B cell (primary cell): ENCODE data around the gene PLA2G5. TPM values are rescaled to one million over a fixed set of nuclear protein-coding genes. Genes with fewer than 3 reads are reported as not detected.

ENCODE experiments used
- ATAC-seq: fragments of 200-7000 bp; cut with Tn5 transposase; one replicate; pipeline ENCODE4 v1.10.0; 2021; ENCODE audit warnings: low read depth, mild to moderate bottlenecking, moderate number of reproducible peaks, moderate library complexity
- CTCF ChIA-PET: fragments of 350-600 bp; sonication (Branson Sonifier 250); formaldehyde crosslinking; loops from one replicate; lab custom pipeline; 2021; ENCODE audit warnings: antibody characterized with exemption, inconsistent platforms; lab: Charles Lee
- POLR2A ChIA-PET: fragments of 350-600 bp; sonication (Branson Sonifier 250); formaldehyde crosslinking; loops from one replicate; lab custom pipeline; 2021; ENCODE audit warnings: antibody characterized with exemption; lab: Charles Lee
- DNase-seq: peaks from one replicate; pipeline ENCODE4 v3.0.0; 2013
- H2AFZ ChIP-seq: 2 replicates; pipeline ENCODE4 v1.6.1; 2012; ENCODE audit warnings: mild to moderate bottlenecking, low read depth, low read length; ENCODE audit not compliant: insufficient read depth, poor library complexity, severe bottlenecking
- H3K27ac ChIP-seq, 2 donors: 1 replicate in 1 of 2; 2 replicates in 1 of 2; pipeline ENCODE4 v1.5.1; 2012 to 2013; ENCODE audit warnings: low read length in 2 of 2, mild to moderate bottlenecking in 2 of 2, moderate library complexity in 1 of 2
- H3K27me3 ChIP-seq, 4 experiments: fragments of 200-600 bp in 1 of 4; sonication (generic) in 1 of 4; replicated peaks in 1 of 4; 1 replicate in 2 of 4; 2 replicates in 2 of 4; pipeline versions ENCODE4 v1.6.1 to v1.7.0; 2013 to 2016; ENCODE audit warnings: low read length in 3 of 4, mild to moderate bottlenecking in 2 of 4, mixed read lengths in 1 of 4, moderate library complexity in 1 of 4; ENCODE audit not compliant: insufficient read depth in 4 of 4, control insufficient read depth in 3 of 4; ENCODE audit errors: control extremely low read depth in 1 of 4
- H3K36me3 ChIP-seq, 2 experiments: replicated peaks in 1 of 2; 1 replicate in 1 of 2; 2 replicates in 1 of 2; pipeline versions ENCODE4 v1.6.1 to v1.7.1; 2013; ENCODE audit warnings: low read length in 1 of 2; ENCODE audit not compliant: insufficient read depth in 2 of 2, control insufficient read depth in 1 of 2; ENCODE audit errors: control extremely low read depth in 1 of 2, extremely low read depth in 1 of 2
- H3K4me1 ChIP-seq, 2 donors: fragments of 200-600 bp in 1 of 2; sonication (generic) in 1 of 2; 1 replicate in 1 of 2; 2 replicates in 1 of 2; pipeline versions ENCODE4 v1.5.1 to v1.6.1; 2013 to 2017; ENCODE audit warnings: low read length in 2 of 2; ENCODE audit not compliant: control insufficient read depth in 2 of 2, insufficient read depth in 2 of 2
- H3K4me2 ChIP-seq: replicated peaks from 2 replicates; pipeline ENCODE3; 2012; ENCODE audit warnings: mild to moderate bottlenecking, low read depth, low read length; ENCODE audit not compliant: poor library complexity, severe bottlenecking
- H3K4me3 ChIP-seq, 5 experiments: fragments of 200-600 bp in 1 of 5; sonication (generic) in 1 of 5; 1 replicate in 3 of 5; 2 replicates in 2 of 5; pipeline versions ENCODE4 v1.5.1 to v1.7.0; 2011 to 2016; ENCODE audit warnings: low read length in 4 of 5, mild to moderate bottlenecking in 4 of 5, low read depth in 2 of 5, control low read depth in 1 of 5, moderate library complexity in 1 of 5; ENCODE audit not compliant: insufficient read depth in 1 of 5; ENCODE audit errors: control extremely low read depth in 1 of 5, extremely low read depth in 1 of 5
- H3K79me2 ChIP-seq: fragments of 200-600 bp; sonication (generic); one replicate; pipeline ENCODE4 v1.6.0; 2016; ENCODE audit warnings: low read length; ENCODE audit not compliant: control insufficient read depth, insufficient read depth
- H3K9ac ChIP-seq: fragments of 200-600 bp; sonication (generic); 2 replicates; pipeline ENCODE4 v1.6.1; 2017; ENCODE audit warnings: mild to moderate bottlenecking, low read length, moderate library complexity
- H3K9me3 ChIP-seq, 3 donors: one replicate each; pipeline versions ENCODE4 v1.6.1 to v1.7.1; 2013; ENCODE audit warnings: low read length in 2 of 3; ENCODE audit not compliant: control insufficient read depth in 2 of 3, insufficient read depth in 1 of 3; ENCODE audit errors: control extremely low read depth in 1 of 3
- H4K20me1 ChIP-seq: 2 replicates; pipeline ENCODE4 v1.6.0; 2012; ENCODE audit warnings: mild to moderate bottlenecking, low read length; ENCODE audit not compliant: insufficient read depth, control insufficient read depth, poor library complexity, severe bottlenecking
- H3K27ac Mint-ChIP-seq: one replicate; pipeline ENCODE4 v1.8.0; 2021; ENCODE audit warnings: mixed read lengths
- H3K27me3 Mint-ChIP-seq: one replicate; pipeline ENCODE4 v1.8.0; 2021; ENCODE audit warnings: mixed read lengths
- H3K4me1 Mint-ChIP-seq: one replicate; pipeline ENCODE4 v1.8.0; 2021; ENCODE audit warnings: mixed read lengths
- H3K4me3 Mint-ChIP-seq: one replicate; pipeline ENCODE4 v1.8.0; 2021; ENCODE audit warnings: mixed read lengths
- H3K9me3 Mint-ChIP-seq: one replicate; pipeline ENCODE4 v1.8.0; 2022; ENCODE audit warnings: mixed read lengths; ENCODE audit not compliant: insufficient read depth
- EZH2 ChIP-seq: IDR thresholded peaks from 2 replicates; pipeline ENCODE4 v1.6.1; 2012; ENCODE audit warnings: borderline replicate concordance, low read depth, mild to moderate bottlenecking, moderate library complexity, low read length; ENCODE audit not compliant: insufficient read depth, poor library complexity, severe bottlenecking
- WGBS: methylation state at CpG from one replicate; pipeline ENCODE4 v1.1.5; 2013; ENCODE audit warnings: missing lambda C conversion rate; ENCODE audit not compliant: insufficient coverage; 5-methylcytosine and 5-hydroxymethylcytosine counted together
- intact Hi-C: fragments of 100-400 bp; cut with micrococcal nuclease; formaldehyde crosslinking; loops from one replicate; pipeline ENCODE4 v1.10.0; 2022
- polyA plus RNA-seq: library from polyadenylated mRNA; depleted of rRNA; stranded (reverse); fragments of >200 nt; gene quantifications from 2 replicates; pipeline ENCODE4 v1.2.3, GENCODE V29; 2012
- total RNA-seq, 2 donors: library from RNA; stranded (reverse); fragments of 120-200 nt in 1 of 2; gene quantifications; 1 replicate in 1 of 2; 2 replicates in 1 of 2; pipeline versions ENCODE4 v1.2.3 to v1.2.4, GENCODE V29; 2013 to 2022
- TF ChIP-seq, protein P1 (sequence below): fragments of 200-600 bp; IDR thresholded peaks from one replicate; pipeline ENCODE4 v1.8.0; 2022; ENCODE audit warnings: antibody characterized with exemption, mild to moderate bottlenecking

The PLA2G5 gene
- total and polyA plus RNA-seq, 2 donors (not counting 1 experiment from before 2014, with no cell fraction given): not detected

DNA sequence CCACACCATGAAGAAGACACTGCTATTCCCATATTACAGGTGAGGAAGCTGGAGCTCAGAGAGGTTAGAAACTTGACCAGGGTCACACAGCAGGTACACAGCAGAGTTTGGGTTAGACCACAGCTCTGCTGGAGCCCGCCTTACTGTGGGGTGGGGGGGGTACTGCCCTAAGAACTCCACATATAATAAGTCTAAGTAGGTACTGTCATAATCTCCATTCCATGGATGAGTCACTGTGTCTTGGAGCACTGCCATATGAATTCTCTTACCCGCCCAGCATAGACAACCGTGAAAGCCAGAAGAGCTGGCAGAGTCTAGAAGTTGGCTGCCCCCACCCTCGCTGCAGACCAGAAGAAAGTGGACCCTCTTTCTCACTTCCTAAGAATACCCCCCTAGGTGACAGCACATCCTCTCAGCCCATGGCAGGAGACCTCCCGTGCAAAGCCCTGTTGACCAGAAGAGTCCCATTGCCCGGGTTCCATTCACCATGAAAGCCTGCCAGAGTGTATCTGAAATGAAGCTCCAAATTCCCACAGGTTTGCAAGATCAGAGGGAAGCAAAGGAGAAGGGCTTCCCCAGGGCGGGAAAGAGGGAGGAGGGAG is 54.6 kb downstream of the PLA2G5 start:
- Mint-ChIP-seq H3K27me3 (no peaks in the 10 kb centered on the region), H3K4me3 (no peak overlapping the region)
- peak overlapping the region; percentile 29 for H3K4me2 ChIP-seq

DNA sequence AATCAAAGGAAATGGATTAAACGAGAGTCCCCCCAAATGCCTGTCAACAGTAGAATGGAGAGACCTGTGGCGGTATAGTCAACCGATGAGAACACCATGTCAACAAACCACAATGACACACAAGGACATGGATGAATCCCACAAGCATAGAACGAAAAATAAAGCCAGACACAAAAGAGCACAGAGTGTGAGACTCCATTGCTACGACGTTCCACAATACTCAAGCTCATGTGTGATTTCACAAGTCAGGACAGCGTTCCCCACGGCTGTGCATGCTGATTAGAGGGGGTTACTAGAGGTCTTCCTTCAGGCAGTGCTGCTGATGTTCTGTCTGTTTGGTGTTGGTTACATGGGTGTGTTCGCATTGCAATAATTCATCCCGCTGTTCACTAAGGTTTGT is 55.1 kb downstream of the PLA2G5 start:
- H3K9me3 ChIP-seq: peaks cover 0 to 15% (median 5%) of the 10 kb centered on the region in 3 donors
- 82% methylated on average over 5 of the region's 10 CpGs for WGBS
- intact Hi-C loops: no loop called here
- TF ChIP-seq, protein P1, sequence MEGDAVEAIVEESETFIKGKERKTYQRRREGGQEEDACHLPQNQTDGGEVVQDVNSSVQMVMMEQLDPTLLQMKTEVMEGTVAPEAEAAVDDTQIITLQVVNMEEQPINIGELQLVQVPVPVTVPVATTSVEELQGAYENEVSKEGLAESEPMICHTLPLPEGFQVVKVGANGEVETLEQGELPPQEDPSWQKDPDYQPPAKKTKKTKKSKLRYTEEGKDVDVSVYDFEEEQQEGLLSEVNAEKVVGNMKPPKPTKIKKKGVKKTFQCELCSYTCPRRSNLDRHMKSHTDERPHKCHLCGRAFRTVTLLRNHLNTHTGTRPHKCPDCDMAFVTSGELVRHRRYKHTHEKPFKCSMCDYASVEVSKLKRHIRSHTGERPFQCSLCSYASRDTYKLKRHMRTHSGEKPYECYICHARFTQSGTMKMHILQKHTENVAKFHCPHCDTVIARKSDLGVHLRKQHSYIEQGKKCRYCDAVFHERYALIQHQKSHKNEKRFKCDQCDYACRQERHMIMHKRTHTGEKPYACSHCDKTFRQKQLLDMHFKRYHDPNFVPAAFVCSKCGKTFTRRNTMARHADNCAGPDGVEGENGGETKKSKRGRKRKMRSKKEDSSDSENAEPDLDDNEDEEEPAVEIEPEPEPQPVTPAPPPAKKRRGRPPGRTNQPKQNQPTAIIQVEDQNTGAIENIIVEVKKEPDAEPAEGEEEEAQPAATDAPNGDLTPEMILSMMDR: no peak
- no peak for TF ChIP-seq EZH2
- H4K20me1 ChIP-seq: no peaks in the 10 kb centered on the region
- H3K27me3 ChIP-seq: no peaks in the 10 kb centered on the region
- Mint-ChIP-seq H3K27me3 (no peaks in the 10 kb centered on the region), H3K4me1 (peaks cover 53% of the 10 kb centered on the region), H3K9me3 (peaks cover 11% of the 10 kb centered on the region), H3K27ac (peak overlapping the region; percentile 2), H3K4me3 (no peak overlapping the region)
- ATAC-seq (no peak), DNase-seq (no peak)
- H3K9ac ChIP-seq: no peak overlapping the region
- H3K4me3 ChIP-seq: no peak overlapping the region
- no peaks in the 10 kb centered on the region for H3K79me2 ChIP-seq
- H3K4me1 ChIP-seq: peaks cover 28 to 42% of the 10 kb centered on the region in 2 donors
- no peaks in the 10 kb centered on the region for H3K36me3 ChIP-seq
- H3K4me2 ChIP-seq: no peak overlapping the region
- H2AFZ ChIP-seq: no peak overlapping the region
- H3K27ac ChIP-seq: no peak overlapping the region
- CTCF ChIA-PET: interaction anchor here (1.1 to 1.6 kb wide), 3 partner anchors 23 to 71 kb away, joined by 3 to 4 read pairs (median 3); no protein-coding TSS in a partner anchor
- POLR2A ChIA-PET: interaction anchor here (1.3 kb wide), 1 partner anchor 10 kb away, joined by 3 read pairs; no protein-coding TSS in a partner anchor

More for the DNA sequence above, 54.6 kb downstream of the PLA2G5 start:
- Histone ChIP-seq H3K79me2 (no peaks in the 10 kb centered on the region), H3K27ac (no peak overlapping the region), H2AFZ (no peak overlapping the region), H3K27me3 (no peaks in the 10 kb centered on the region), H3K36me3 (no peaks in the 10 kb centered on the region), H3K4me3 (no peak overlapping the region), H3K9me3 (peaks cover 0 to 15% (median 2%) of the 10 kb centered on the region in 3 donors), H3K9ac (no peak overlapping the region), H4K20me1 (no peaks in the 10 kb centered on the region), H3K4me1 (peaks cover 33 to 48% of the 10 kb centered on the region in 2 donors)
- no peak for DNase-seq
- H3K4me1 Mint-ChIP-seq: peaks cover 59% of the 10 kb centered on the region
- peaks cover 7% of the 10 kb centered on the region for H3K9me3 Mint-ChIP-seq
- no peak overlapping the region for H3K27ac Mint-ChIP-seq
- TF ChIP-seq EZH2: no peak
- TF ChIP-seq, protein P1: no peak
- no peak for ATAC-seq
- intact Hi-C loops: no loop called here
- POLR2A ChIA-PET: interaction anchor here (0.6 to 1.3 kb wide), 2 partner anchors 10 to 18 kb away, joined by 3 to 5 read pairs; no protein-coding TSS in a partner anchor
- CTCF ChIA-PET: interaction anchor here (0.9 to 1.9 kb wide), 4 partner anchors 23 to 71 kb away, joined by 3 to 11 read pairs (median 4); no protein-coding TSS in a partner anchor
- WGBS: 69% methylated on average over 3 of the region's 7 CpGs
